ENCODE measurements around the gene SLCO2A1.

SLCO2A1 gene

DNA sequence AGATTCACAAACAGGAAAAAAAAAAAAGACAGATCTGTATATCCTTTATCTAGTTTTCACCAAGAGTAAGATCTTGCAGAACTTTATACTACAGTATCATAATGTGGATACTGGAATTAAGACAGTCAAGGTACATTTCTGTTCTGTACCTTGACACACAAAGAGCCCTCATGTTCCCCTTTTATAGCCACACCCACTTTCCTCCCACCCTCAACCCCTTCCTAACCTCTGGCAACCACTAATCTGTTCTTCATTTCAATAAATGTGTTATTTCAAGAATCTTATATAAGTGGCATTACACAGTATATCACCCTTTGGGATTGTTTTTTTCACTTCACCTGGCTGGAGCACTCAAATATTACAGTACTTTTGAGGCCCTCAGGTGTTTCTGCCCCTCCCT, 130.4 kb downstream of the SLCO2A1 start:
- DNase-seq (ENCODE audit: low spot score), result no peak

DNA sequence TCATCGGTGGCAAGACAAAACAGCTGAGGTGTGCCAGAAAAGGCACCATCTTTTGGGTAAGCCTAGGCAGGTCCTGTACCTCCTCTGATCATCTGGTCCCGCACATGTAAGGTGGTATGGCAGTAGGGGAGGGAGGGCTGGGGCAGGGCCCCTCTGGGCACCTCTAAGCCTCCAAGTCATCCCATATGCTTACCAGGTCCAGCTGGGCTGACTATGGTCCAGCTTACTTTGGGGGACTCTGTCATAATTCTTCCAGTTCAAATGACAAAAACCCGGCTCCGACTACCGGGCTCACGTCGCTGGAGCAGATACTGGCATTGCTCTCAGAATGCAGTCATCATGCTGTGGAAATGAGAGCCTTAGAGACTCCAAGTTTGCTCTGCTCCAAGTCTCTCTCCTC, 132.2 kb downstream of the SLCO2A1 start:
- no peak for DNase-seq (ENCODE audit: low spot score)

DNA sequence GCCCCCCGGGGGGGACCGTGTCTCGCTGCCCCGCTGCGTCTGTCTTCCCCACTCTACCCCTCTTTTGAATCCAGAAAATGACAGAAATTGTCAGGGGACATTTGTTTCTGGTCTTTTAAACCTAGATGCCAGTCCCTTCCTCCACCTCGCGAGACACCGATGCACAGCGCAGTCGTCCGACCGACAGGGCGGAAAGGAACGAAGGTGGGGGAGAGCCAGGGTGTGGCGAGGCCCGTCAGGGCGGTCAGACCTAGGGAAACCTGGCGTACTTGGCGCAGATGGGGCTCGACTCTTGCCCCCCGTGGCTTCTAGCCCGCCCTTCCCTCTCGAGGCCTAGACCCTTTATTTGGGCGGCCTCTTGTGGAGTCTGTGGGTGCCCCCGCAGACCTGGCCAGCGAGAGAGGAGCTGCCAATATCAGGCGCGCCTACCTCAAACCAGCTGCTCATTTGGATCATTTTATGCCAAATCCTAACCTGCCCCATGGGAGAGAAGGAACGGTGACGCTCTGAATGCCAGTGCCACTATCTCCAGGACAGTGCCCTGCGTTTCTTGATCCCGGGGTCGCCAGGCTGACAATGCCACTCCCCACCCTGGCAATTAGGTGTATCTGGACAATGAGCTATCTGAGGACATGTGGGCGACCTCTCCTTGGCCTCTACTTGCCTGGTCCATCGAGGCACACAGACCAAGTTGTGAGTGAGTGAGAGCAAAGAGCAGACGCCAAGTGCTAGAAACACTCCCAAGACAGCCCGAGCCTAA, 133.5 kb downstream of the SLCO2A1 start:
- DNase-seq (ENCODE audit: low spot score), result peak; percentile 18

DNA sequence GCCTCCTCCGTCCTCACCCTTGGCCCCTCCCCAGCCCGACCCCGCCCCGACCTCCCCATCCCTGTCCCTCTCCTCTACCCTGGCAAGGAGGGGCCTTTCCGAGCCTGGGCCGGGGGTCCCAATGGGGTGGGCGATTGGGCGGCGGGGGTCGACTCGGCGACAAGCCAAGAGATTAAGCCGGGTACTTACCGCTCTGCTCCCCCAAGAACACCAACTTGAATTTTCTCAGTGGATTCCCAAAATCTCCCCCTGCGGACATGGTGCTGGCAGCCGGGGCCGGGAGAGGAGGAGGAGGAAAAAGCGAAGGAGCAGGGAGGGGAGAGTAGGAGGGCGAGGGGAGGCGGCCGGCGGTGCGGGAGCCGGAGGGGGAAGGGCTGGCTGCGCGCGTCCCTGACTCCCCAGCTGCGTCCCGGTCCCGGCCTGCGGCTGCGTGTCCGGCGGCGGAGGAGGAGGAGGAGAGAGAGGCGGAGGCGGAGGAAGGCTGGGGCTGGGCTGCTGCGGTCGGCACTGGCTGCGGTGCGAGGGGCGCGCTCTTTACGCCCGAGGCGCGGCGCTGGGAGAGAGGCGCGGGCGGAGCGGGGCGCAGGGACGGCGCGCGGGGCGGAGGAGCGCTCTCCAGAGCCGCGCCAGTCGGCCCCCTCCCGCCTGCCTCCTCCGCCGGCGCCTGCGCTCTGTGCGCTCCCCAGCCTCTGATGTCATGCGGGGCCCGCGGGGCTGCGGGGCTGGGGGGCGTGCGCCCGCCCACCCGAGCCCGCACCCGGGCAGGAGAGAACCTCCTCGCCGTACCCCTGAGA, 134.3 kb downstream of the SLCO2A1 start, which contains the start of gene RAB6B:
RAB6B (minus strand) TSS at position 675 of the 794 bp plus-strand sequence; CDS start at position 259, 416 bp downstream.
- peak; percentile 85 for DNase-seq (ENCODE audit: low spot score)

DNA sequence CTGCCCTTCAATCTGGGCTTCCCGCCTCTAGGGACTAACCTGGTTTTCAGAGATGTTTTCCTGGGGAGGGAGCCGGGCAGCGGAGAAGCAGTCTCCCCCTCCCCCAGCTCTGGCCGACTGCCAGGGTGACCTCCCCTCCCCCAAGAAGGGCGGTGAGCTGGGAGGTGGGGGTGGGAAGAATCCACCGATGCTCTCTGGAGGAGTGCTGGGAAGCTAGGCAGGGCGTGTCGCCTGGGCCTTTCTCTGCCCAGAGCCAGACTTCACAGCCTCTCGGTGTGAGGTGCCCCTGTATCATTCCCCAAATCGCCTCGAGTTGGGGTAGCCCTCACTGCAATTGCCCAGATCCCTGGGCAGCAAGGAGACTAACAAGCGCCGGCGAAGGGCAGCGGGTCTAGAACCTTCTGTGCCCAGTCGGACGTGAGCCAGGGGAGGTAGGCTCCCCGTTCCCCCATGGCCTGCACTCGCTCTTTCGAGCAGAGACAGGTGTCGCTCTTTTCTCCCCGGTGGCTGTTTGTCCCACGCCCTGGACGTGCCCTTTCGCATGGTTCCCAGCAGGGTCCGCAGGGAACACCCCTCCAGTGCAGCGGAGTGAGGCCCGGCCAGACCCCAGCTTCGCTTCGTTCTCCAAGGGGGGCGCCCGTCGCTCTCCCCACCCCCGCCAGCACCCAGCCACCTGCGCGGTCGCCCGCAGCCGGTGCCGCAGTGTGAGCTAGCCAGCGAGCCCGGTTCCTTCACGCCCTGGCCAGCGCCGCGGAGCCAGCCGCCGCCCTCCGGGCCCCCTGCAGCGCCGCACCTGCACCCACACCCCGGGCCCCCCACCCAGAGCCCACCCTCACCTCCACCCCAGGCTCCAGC, 135.1 kb downstream of the SLCO2A1 start:
- DNase-seq (ENCODE audit: low spot score), result no peak

DNA sequence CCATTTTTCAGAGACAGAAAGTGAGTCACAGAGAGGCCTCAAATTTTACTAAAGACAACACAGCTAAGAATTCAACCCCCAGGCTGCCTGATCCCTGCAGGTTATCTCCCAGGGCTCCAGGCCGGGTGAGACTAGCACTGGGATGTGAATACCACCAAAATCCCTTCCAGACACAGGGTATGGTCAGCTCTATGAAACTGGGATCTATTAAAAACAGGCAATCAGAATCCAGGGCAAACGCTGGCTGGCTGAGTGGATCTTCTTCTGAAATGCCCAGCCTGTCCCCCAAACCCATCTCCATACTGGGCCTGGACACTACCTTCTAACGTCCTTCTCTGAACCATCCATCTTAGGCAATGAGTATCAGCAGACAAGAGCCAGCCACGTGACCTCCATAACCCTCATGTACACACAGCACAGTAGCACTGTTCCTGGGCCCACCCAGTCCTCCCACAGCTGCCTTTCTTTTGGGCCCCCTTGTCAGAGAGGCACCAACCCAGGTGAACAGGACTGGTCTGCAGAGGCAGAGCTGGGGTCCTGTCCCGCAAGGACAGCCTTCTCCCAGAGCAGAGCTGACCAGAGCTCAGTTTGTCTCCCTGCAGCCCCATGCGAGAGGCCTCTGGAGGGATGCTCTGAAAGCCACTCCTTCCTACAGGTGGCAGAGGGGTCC, 135.9 kb downstream of the SLCO2A1 start:
- no peak for DNase-seq (ENCODE audit: low spot score)

DNA sequence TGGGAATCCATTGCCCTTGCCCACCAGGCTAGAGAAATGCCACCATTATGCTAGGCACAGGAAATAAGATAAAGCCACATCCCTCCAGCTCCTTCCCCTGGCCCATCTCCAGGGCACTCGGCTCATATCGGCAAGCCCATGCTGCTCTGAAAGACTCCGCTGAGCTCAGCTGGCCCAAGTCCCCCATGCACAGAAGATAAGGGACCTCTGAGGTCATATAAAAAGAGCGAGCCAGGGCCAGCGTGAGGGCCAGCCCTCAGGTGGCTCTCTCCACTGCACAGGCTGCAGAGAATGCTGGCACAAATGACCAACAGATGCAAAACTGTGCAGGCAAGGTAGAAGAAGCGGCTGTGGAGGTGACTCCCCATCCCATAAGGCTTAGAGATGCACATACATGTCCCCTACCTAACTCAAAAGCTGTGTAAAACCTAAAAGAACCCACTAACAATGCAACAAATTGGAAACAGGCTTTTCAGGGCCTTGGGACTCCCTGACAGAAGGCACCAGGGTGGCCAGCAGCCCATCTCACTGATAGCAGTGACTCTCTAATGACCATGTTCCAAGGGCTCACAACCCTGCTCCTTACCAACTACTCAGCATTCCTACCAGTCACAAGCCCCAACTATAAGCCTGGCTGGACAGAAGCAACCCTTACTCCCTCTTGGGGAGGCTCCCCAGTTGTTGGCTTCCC, 137.0 kb downstream of the SLCO2A1 start:
- no peak for DNase-seq (ENCODE audit: low spot score)

DNA sequence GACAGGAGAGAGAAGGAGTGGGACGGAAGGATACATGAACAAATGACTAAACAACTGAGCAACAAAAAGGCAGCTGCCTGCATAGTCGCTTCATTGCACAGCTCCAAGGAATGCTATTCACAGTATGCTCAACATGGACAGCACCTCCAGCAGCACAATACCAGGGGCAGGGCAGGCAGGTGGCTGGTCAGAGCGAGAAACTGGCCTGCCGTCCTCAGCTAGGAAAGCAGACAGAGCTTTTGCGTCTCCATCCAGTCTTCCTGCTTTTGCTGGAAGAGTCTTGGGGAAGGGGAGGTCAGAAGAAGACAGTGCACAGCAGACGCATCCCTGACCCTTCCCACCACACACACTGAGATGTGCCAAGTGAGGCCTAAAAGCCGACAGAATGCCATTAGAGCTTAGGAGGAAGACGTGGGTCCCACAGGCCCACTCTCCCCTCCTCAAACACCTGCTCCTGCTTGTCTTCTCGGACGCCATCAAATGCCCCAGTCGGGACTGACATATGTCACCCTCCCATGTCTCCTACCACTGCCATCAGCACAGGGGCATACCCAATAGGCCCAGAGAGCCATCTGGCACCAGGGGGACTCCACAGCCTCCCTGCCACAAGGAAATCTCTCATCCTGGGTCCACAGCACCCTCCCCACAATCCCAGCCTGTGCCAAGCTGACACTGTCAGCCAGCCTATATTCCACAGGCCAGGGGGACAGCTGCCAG, 137.9 kb downstream of the SLCO2A1 start:
- no peak for DNase-seq (ENCODE audit: low spot score)

DNA sequence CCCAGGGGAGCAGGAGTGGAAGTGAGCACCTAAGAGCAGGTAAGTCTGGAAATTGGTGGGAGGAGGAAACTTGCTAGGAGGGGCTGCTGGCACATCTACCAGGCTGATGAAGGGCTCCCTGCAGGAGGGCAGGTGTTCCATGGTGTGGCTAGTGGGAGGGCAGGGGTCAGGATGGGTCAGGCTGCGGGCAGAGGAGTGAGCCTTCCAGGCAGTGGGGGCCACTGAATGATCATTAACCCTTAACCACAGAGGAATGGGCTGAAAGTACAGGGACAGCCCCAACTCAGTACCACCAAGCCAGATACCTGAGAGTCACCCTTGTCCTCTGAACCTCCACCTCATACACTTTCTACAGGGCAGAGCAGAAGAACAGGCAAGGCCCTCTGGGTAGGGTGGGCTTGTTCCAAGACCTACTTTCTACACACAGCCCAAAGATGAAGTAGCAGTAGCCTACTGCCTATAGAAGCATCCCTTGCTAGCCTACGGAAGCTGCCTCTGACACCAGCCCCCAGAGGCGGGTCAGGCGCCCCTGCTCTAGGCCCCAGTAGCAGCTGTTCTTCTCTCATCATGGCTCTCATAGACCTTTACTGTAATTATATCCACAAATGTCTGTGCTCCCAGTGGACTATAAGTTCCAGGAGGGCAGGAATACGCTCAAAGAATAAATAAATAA, 138.6 kb downstream of the SLCO2A1 start:
- no peak for DNase-seq (ENCODE audit: low spot score)

DNA sequence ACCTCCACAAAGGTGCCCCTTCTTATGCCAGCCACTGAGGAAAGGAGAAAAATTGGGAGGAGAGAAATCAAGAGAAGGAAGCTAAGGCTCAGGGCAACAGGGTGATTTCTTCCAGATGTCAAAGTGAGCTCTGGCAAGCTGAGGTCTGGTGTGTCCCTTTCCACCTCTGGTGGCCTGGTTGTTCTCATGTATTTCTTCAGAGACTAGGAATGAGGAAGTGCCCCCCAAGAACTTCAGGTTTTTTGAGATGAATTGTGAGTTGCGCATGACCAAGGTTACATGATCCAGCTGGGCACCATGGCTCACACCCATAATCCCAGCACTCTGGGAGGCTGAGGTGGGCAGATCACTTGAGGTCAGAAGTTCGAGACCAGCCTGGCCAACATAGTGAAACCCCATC, 139.7 kb downstream of the SLCO2A1 start:
- DNase-seq (ENCODE audit: low spot score), result no peak

DNA sequence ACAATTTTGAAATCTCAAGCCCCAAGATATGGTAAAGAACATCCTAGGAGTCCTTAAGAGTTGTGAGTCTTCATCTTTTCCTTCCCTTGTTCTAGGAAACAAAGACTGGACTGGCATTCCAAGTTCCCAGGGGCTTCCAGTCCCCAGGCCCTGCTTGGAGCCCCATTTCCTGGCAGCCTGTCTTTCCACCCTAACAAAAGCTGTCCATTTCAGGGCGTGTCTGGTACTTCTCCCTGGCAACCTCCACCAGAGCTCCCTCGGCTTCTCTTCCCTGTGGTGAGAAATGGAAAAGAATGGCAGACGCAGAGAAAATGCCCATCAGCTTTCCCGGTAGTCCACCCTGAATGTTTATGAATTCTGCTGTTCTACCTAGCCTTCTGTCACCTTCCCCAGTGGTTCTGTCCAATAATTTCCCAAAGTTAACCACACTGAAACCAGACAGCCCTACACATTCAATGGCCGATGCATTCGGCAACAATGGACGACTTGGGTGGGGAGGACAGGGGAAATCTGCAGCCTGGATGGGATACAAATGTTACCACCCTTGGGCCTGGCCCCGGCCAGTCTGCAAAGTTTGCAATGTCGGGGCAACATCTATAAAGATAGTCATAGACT, 140.9 kb downstream of the SLCO2A1 start:
- no peak for DNase-seq (ENCODE audit: low spot score)

DNA sequence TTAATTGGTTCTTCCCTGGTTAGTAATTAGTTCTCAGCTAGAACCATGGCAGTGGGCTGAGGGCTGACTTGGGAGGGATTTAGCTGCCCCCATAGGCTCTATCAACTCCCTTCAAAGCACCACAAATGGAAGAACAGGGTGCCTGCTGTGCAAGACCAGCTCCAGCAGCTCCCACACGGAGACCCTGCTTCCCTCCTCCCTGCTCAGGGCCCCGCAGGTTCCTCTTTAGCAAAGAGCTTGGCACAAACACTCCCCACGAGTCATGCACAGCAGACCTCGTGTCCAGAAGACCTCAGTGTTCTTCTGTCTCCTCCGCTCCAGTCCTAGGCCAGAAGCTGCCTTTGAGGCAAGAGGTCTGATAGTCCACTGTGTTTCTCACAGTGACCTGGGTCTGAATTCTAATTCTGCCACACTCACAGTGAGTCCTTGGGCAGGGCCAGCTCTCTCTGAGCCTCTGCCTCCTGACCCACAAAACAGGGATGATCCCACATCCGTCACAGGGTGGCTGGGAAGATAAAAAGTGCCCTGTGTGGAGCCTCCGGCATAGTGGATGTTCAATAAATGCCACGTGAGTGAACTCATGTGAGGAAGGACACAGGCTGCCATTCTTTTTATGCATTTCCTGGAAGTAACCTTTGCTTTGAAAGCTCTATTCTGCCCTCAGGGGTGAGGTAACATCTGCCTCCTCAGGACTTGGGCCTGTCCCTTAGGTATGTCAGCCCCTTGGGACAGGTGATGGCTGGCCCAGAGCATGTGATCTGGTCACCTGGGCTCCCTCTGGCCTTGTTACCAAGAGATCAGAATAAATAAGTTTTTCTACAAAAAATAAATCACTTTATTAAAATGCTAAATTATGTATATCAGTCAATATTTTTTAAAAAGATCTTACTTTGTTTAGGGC, 141.7 kb downstream of the SLCO2A1 start:
- no peak for DNase-seq (ENCODE audit: low spot score)

DNA sequence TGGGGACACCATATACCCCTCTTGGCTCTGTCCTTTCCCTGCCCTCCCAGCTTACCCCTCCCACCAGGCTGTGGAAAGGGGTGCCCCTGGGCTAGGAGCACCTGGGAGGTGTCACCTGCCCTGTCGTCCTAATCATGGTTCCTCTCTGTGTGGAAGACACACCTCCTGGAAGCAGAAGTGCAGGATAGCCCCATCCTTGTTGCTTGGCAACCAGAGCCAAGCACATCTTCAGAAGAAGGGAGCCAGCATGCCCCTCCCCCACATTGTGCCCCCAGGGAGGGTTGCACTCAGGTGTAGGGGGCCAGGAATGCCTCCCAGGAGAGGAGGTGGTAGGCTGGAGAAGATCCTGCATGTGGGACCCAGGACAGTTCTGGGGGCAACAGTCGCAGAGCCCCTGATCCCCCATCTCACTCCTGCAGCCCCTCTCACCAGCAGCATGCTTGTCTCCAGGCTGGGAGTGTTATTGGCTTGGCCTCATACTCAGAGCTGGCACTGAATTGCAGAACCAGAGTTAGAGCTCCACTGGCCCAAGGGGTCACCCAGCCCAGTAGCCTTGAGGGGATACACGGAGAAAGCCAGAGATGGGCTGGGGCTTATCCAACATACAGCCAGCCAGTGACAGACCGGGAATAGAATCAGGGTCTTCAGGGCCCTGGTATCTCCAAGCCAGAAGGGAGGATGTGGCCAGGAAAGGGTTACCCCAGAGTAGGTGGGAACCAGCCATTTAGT, 142.5 kb downstream of the SLCO2A1 start:
- no peak for DNase-seq (ENCODE audit: low spot score)

DNA sequence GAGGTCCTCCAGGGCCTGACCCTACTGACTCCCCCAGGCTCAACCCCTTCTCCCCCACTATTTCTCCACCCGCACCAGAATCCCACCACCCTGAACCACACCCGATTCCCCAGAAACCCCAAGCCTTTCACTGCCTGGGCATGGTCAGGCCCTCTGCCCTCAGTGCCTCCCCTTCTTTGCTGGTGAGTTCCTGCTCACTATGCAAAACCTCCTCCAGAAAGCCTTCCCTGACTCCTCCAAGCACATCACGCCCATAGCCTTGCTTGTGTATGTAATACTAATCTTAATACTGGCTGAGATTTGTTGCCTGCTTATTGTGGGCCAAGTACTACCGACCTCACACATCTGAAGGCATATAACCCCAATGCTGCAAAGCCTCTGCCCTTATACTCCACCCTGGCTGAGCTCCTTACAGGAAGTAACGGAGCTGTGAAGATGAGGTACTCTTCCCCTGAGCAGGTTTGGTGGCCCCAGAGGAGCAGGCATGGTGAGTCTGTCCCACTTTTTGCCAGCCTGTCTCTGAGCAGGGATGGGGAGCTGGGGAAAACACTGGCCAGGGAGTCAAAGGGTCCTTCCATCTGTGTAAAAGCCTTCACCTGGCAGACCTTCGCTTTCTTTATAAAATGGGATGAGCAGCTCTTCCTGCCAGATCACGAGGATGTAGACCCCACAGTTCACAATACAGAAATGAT, 143.5 kb downstream of the SLCO2A1 start:
- no peak for DNase-seq (ENCODE audit: low spot score)

DNA sequence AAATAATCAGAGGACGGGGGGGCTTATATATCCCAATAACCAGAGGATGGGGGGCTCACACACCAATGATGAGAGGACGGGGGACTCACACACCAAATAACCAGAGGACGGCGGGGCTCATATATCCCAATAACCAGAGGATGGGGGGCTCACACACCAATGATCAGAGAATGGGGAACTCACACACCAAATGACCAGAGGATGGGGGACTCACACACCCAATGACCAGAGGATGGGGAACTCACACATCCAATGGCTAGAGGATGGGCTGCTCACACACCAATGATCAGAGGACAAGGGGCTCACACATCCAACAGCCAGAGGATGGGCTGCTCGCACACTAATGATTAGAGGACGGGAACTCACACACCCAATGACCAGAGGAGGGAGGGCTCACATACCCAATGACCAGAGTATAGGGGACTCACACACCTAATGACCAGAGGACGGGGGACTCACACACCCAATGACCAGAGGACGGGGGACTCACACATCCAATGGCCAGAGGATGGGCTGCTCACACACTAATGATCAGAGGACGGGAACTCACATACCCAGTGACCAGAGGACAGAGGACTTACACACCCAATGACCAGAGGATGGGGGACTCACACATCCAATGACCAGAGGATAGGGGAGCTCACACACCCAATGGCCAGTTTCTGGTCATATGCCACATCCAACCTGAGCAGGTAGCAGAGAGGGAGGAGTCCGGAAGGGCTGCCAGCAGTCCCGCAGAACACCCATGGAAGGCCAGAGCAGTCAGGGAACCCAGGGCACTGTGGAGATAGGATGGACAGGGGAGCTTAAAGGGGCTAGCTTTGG, 144.6 kb downstream of the SLCO2A1 start:
- no peak for DNase-seq (ENCODE audit: low spot score)

Measured in AG08395 (cell line).